IPS-18c (cell line): Measurements from ENCODE around the gene STMN3.
"Not testable (repeated sequence)": the region's sequence is repeated elsewhere in the genome, so short reads cannot be mapped to it uniquely, and the experiment has no call there.

Source experiments
- H3K4me3 ChIP-seq: 2 replicates; pipeline ENCODE4 v1.7.0; 2013; ENCODE audit warnings: low read depth, mild to moderate bottlenecking, low read length, moderate library complexity; ENCODE audit not compliant: insufficient read depth
- H3K9me3 ChIP-seq: one replicate; pipeline ENCODE4 v1.6.1; 2013; ENCODE audit warnings: mild to moderate bottlenecking, low read length, moderate library complexity; ENCODE audit not compliant: control insufficient read depth, insufficient read depth

STMN3 gene

GRCh38 chr20:63663332-63664066 is 10.3 kb upstream of the STMN3 start:
- Histone ChIP-seq H3K4me3 (no peak overlapping the region), H3K9me3 (no peaks in the 10 kb centered on the region)

GRCh38 chr20:63662813-63663189 is 9.6 kb upstream of the STMN3 start:
- Histone ChIP-seq H3K9me3 (no peaks in the 10 kb centered on the region), H3K4me3 (no peak overlapping the region)

GRCh38 chr20:63661959-63662812 is 9.0 kb upstream of the STMN3 start:
- Histone ChIP-seq H3K4me3 (no peak overlapping the region), H3K9me3 (no peaks in the 10 kb centered on the region)

- H3K4me3 ChIP-seq = no peak overlapping the region
- no peaks in the 10 kb centered on the region for H3K9me3 ChIP-seq
Measured at GRCh38 chr20:63661108-63661507, 7.9 kb upstream of the STMN3 start.

- H3K9me3 ChIP-seq = no peaks in the 10 kb centered on the region
- H3K4me3 ChIP-seq = no peak overlapping the region
Measured at GRCh38 chr20:63660622-63661021, 7.4 kb upstream of the STMN3 start.

- H3K4me3 ChIP-seq, H3K9me3 ChIP-seq: not testable (repeated sequence)
Measured at GRCh38 chr20:63660174-63660573, 7.0 kb upstream of the STMN3 start.

GRCh38 chr20:63659370-63659769 is 6.1 kb upstream of the STMN3 start:
- Histone ChIP-seq H3K4me3 (peak overlapping the region; percentile 100), H3K9me3 (no peaks in the 10 kb centered on the region)

- H3K9me3 ChIP-seq = no peaks in the 10 kb centered on the region
- peak overlapping the region; percentile 100 for H3K4me3 ChIP-seq
Measured at GRCh38 chr20:63658749-63659187, 5.5 kb upstream of the STMN3 start.

GRCh38 chr20:63657937-63658748 is 4.9 kb upstream of the STMN3 start, which contains the start of gene RTEL1:
Gene RTEL1, plus strand, starts transcription at chr20:63658312. Its CDS starts 1,091 bp downstream, at chr20:63659403.
- H3K9me3 ChIP-seq = no peaks in the 10 kb centered on the region

GRCh38 chr20:63657260-63657936 is 4.2 kb upstream of the STMN3 start:
- Histone ChIP-seq H3K4me3 (peak overlapping the region; percentile 100), H3K9me3 (no peaks in the 10 kb centered on the region)

More at GRCh38 chr20:63657937-63658748, 4.9 kb upstream of the STMN3 start, which contains the start of gene RTEL1:
- H3K4me3 ChIP-seq = peak within 1 kb of the TSS; percentile 100

- Histone ChIP-seq H3K4me3 (no peak overlapping the region), H3K9me3 (no peaks in the 10 kb centered on the region)
Measured at GRCh38 chr20:63656451-63656850, 3.2 kb upstream of the STMN3 start.

GRCh38 chr20:63655249-63655648 is 2.0 kb upstream of the STMN3 start:
- no peak overlapping the region for H3K4me3 ChIP-seq
- H3K9me3 ChIP-seq = no peaks in the 10 kb centered on the region

GRCh38 chr20:63653974-63654668 is 897 bp upstream of the STMN3 start:
- H3K9me3 ChIP-seq = no peaks in the 10 kb centered on the region
- H3K4me3 ChIP-seq = peak overlapping the region; percentile 77

GRCh38 chr20:63652192-63652980 is 838 bp downstream of the STMN3 start:
- peak overlapping the region; percentile 60 for H3K4me3 ChIP-seq

GRCh38 chr20:63651942-63652191 is 1.4 kb downstream of the STMN3 start:
- peak overlapping the region; percentile 60 for H3K4me3 ChIP-seq
- H3K9me3 ChIP-seq = no peaks in the 10 kb centered on the region

More at GRCh38 chr20:63652192-63652980, 838 bp downstream of the STMN3 start:
- H3K9me3 ChIP-seq = no peaks in the 10 kb centered on the region

GRCh38 chr20:63650486-63650885 is 2.7 kb downstream of the STMN3 start:
- H3K9me3 ChIP-seq, H3K4me3 ChIP-seq: not testable (repeated sequence)
